Measurements from ENCODE around the gene PRKAR1A.

PRKAR1A gene

DNA sequence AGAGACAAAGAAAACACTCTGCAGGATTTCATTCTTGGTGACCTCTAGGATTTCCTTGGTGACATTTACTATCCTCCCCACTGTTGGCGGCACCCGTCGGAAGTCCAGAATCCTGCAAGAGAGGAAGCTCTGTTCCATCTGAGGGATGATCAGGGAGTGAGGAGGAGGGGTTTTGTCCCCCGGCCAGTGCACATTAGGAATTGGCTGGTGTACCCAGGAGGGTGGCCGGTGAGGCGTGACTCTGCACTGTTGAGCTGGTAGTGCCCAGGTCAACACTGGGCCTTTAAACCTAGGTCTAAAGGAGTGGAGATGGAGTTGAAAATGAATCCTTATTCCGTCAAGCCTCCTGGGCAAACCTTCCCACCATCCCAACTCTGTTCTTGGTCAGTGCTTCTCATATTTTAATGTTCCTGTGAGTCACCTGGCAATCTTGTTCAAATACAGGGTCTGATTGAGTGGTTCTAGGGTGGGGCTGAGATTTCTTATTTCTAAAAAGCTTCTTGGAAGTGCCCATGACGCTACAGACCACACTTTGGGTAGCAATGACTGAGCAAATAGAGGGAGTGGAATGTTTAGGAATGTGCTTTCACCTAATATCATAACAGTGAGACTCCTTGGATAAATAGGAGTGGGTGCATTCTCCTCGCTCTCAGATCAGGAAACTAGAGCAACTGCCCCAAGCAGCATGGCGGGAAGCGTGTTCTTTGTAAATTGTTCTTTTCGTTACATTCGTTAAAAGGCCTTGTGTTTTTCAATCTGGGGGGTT is 30.7 kb downstream of the PRKAR1A start:
- no peak for DNase-seq (ENCODE audit: low spot score)

DNA sequence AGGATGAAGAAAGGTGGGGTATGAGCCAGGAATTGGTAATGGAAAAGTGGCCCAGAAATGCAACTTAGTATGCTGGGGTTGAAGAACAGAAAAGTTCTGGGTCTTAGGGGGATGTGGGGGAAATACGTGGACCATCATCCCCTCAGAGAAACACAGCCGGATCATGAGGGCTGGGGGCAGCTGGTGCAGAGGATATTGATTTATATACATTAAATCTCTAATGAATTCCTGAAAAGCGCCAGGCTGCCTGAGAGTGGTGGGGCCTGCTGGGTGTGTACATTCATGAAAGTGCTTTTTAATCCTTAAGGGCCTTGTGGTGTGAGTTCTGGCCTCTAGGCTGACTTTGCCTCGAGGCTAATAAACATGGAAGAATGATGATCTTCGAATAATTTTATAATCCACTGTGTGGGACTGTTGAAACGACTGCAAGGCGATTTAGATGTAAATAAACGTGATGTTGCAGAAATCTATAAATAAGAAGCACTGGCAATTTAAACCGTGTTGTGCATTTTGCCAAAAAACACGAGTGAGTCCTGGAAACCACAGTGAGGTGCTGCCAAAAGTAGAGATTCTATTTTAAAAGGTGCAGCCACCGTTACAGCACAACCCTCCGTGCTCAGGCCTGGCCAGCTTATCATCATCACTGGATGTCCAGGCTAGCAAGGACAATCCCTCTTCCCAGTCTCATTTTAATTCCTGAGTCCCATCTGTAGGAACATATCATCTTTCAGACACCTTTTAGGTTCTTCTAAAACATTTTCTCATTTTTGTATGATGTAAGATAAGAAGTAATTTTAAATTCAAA is 32.1 kb downstream of the PRKAR1A start:
- DNase-seq (ENCODE audit: low spot score), result no peak

DNA sequence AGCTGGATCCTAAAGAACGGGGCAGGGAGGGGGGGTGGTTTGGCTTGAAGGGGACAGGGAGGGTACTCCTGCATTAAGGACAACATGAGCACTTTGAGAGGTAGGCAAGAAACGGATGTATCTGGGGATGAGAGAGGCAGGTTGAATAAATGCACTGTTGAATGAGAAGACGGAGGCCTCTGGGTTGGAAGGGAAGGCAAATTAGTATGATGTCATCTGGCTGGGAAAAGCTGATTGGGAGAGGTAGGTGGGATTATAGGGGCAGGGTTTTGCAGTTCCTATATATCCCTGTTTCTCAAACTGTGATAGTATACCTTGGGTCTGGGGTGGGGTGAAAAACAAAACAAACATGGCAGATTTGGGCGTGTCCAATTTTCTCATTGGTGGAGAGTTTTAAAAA is 44.3 kb downstream of the PRKAR1A start:
- no peak for DNase-seq (ENCODE audit: low spot score)

DNA sequence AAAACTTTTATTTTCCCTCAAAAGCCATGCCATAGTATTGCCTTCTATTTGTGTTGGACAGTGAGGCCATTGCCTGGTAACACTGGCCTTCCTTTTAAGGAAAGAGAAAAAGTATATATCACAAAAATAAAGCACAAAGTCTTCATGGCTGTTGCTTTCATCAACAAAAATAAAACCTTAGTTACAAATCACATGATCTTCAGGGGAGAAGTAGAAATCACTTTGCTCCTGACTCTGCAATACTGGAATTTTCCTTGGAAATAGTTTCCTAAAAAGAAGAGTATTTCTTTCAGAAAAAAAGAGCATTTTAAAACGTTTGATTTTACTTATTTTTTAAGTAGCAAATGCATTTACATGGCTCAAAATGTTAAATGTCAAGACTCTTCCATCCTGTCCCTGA is 47.1 kb downstream of the PRKAR1A start:
- no peak for DNase-seq (ENCODE audit: low spot score)

DNA sequence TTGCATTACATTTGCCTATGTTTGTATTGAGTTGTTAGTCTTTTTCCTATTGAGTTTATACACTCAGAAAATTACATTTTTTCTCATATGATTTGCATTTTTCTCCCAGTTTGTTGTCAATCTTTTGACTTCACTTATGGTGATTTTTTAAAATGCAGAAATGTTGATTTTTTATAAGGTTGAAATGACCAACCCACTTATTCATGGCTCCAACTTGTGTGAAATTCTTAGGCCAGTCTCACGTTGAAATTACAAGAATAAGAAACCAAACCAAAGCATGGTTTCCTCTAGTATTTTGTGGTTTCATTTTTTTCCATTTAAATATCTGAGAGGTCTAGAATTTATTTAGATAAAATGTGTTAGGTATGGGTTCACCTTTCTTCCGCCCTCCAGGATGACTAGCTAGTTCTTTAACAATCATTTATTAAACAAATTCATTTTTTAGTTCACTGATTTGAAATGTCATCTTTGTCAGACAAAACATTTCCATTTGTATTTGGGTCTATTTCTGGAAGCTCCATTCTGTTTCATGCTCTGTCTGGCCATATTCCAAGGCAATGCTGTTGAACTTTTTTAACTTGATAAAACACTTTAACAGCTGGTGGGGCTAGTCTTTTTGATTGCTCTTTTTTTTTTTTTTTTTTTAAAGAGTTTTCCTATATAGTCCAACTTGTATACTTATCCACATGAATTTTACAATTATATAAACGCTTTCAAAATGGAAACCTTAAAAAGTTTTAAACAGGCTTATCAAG is 48.9 kb downstream of the PRKAR1A start:
- no peak for DNase-seq (ENCODE audit: low spot score)

DNA sequence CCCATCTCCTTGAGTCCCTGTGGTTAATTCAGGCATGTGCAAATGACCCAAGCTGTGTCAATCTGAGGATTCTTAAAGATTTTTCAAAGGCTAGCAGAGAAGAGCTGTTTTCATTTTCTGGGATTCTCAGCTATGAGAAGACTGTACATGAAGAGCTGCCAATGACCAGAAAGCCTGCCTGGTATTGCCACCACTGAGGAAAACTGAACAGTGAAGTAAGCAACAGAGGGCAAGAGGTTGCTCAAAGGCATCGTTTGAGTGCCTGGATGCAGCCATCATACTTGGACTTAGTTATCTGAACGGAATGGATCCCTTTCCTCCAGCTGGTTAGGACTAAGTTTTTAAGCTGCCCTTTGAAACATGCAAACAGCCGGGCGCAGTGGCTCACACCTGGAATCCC is 50.5 kb downstream of the PRKAR1A start:
- DNase-seq (ENCODE audit: low spot score), result no peak

DNA sequence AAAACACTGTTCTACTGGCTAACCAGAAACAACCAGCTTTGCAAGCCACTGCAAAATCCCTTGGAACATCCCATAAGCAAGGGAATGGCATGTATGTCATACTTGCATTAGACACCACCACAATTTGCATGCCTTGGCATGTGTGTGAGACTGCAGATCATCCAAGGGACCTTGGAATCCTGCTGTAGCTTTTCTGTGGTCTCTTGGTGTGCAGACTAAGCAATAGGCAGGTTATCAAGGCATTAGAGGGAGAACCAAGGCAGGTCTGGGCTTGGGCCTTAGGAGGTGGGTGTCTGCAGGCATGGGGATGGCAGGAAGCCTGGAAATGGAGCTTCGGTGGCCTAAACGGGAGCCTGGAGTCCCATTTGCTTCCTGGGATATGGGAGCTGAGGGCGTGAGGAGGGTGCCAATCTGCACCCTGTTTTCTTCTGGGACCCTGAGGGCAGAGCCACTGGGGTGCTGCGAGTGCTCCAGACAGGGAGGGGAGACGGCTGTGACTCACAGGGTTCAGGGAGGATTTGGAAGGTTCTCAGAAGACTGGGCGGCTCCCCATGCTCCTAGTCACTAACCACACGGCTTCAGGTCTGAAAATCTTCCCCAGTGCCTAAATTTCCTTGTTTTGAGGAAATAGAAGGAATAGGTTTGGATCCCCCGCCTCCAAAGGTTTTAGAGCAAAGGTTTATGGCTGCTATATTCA is 52.3 kb downstream of the PRKAR1A start:
- DNase-seq (ENCODE audit: low spot score), result no peak

DNA sequence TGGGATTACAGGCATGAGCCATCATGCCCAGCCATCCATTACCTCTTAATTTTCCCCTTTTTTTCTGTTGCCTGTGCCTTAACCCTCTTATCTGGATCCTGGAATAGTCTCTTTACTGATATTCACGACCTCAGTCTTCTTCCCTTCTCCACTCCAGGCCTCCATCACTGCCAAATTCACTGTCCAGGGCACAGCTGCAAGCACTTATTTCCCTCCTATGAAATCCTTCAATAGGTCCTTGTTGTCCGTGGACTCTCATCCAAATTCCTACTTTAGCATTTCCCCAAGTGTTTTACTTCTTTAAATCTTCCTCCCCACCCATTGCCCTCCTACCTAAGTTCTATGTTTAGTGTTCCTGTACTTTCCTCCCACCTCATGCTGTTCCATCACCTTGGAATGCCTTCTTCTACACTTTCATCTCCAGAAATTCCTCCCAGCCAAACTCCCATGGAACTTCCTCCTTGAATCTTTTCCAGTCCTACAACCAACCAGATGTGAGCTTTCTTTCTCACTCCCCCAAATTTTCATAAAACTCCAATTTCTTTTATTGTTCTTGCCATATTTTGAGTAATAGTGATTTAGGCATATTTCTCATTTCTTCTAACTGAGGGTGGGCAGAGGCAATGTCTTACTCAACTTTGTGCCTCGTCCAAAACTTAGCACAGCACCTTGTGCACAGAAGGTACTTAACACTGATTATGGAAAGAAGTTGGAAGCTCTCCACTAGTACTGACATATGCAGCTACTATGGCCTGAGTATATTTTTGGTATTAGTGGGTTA is 53.6 kb downstream of the PRKAR1A start:
- DNase-seq (ENCODE audit: low spot score), result no peak

DNA sequence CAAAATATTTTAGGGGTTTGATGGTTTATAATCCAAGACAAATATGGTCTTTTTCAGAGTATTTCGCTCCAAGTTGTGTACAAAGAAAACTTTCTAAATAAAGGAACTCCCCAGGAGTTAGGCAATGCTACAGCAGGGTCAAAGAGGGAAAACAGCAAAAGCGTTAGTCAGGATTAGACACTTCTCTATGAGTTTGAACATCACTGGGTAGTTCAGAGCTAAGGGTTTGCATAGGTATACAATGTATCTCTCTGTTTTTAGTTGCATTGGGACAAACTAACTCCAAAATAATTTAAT is 54.2 kb downstream of the PRKAR1A start:
- no peak for DNase-seq (ENCODE audit: low spot score)

DNA sequence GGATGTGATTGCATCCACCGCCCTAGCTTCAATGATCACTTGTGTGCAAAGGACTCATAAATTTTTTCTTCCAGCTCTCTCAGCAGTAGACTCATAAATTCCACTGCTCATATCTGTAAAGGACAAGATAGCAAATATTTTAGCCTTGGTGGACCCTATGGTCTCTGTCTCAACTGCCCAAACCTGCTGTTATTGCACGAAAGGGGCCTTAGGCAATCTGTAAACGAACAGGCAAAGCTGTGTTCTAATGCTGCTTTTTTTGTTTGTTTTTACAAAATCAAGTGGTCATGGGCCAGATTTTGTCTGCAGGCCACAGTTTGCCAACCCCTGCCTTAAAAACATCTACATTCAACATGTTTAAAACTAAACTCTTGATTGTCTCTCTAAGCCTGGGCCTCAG is 54.8 kb downstream of the PRKAR1A start:
- peak; percentile 25 for DNase-seq (ENCODE audit: low spot score)

DNA sequence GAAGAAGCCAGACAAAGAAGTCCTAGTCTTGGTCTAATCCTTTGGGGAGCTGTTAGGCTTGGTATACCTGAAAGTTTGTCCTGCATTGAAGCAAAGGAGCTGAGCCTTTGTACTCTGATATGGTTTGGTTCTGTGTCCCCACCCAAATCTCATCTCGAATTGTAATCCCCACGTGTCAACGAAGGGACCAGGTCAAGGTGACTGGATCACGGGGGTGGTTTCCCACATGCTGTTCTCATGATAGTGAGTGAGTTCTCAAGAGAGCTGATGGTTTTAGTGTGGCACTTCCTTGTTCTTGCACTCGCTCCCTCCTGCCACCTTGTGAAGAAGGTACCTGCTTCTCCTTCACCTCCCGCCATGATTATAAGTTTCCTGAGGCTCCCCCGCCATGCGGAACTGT is 55.4 kb downstream of the PRKAR1A start:
- DNase-seq (ENCODE audit: low spot score), result no peak

DNA sequence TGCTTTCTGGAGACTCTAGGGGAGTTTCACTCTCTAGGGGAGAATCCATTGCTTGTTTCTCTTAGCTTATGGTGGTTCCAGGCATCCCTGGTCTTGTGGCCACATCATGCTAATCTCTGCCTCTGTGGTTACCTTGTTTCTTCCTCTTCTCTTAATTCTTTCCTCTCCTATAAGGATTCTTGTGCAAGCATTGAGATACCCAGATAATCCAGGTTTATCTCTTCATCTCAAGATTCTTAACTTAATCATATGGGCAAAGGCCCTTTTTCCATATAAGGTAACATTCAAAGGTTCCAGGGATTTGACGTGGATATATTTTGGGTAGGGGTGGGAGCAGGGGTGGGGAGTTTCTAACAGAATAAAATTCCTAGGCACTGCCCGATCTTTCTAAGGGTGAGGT is 56.4 kb downstream of the PRKAR1A start:
- no peak for DNase-seq (ENCODE audit: low spot score)

DNA sequence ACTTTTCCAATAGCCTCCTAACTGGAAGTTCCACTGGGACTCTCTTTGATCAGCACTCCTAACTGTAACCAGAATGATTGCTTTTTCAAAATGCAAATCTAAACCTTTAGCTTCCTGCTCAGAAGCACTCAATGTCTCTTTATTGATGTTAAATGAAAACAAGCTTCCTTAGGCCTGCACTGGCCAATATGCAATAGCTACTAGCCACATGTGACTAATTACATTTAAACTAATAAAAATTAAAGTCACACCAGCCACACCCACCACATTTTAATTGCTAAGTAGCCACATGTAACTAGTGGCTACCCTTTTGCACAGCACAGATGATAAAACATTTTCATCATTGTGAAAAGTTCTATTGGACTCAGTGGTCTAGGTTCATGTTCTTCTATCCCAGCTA is 57.1 kb downstream of the PRKAR1A start:
- no peak for DNase-seq (ENCODE audit: low spot score)

DNA sequence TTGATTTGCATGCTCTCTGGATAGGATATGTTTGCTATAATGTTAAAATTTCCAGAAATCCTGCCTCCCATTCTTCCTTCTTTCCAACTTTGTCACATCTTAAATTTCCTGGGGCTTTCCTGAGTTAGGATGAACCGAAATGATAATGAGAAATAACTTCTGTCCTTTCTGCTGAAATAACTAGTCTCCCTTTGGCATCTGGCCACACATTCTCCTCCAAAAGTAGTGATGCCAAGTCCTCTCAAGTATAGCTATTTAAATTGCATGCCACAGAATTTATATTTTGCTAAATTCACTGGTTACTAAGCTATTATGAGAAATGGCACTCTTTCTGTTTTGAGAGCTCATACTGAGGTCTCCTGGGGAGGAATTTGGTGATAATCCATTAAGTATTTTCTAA is 58.3 kb downstream of the PRKAR1A start:
- DNase-seq (ENCODE audit: low spot score), result no peak

DNA sequence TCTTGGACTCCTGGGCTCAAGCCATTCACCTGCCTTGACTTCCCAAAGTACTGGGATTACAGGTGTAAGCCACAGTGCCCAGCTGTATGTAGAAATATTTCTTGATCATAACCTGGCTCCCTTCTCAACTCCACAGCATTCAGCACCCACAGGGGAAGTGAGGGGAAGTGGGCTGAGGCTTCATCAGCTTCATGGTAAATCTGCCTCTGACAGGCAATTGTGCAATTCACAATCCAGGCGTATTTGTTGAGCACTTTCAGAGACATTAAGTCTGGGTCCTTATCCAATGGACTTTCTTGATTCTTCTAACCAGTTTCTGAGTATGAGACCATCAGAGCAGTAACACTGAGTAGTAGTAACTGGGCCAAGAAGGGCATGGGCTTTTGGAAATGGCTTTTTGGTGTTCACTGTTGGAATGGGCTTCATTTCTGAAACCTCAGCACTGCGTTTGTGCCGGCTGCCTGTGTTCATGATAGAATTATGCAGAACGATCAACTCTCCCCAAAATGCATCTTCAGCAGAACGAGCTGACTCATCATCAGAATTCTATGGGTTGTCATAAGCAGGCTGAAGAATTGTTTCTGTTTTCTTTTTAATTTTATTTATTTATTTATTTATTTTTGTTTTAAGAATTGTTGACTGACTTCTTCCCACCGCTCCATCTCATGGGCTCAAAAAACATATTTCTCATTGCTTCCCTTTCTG is 60.1 kb downstream of the PRKAR1A start:
- no peak for DNase-seq (ENCODE audit: low spot score)

DNA sequence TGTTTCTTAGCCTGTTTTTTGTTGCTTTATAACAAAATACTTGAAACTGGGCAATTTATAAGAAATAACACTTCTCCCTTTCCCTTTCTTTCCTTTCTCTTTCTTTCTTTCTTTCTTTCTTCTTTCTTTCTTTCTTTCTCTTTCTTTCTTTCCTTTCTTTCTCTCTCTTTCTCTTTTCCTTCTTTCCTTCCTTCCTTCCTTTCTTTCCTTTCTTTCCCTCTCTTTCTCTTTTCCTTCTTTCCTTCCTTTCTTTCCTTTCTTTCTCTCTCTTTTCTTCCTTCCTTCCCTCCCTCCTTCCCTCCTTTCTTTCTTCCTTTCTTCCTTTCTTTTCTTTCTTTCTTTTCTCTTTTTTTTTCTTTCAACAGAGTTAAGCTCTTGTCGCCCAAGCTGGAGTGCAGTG is 61.1 kb downstream of the PRKAR1A start:
- no peak for DNase-seq (ENCODE audit: low spot score)

DNA sequence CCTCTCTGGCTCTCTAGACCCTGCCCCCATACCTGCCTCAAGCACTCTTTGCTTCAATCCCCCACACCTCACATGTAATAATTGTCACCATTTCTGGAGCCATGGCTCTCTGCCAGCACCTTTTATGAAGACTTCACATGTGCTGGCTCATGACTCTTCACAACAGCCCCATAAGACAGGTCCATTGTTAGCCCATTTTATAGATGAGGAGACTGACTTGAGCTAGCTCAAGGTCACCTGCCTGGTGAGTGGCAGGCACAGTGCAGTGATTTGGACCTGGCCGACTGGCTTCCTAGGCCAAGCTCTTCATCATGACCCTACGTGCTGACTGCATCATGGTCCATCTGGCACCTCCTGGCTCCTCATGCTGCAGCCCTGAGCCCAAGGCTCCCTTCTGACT is 63.9 kb downstream of the PRKAR1A start:
- DNase-seq (ENCODE audit: low spot score), result no peak

DNA sequence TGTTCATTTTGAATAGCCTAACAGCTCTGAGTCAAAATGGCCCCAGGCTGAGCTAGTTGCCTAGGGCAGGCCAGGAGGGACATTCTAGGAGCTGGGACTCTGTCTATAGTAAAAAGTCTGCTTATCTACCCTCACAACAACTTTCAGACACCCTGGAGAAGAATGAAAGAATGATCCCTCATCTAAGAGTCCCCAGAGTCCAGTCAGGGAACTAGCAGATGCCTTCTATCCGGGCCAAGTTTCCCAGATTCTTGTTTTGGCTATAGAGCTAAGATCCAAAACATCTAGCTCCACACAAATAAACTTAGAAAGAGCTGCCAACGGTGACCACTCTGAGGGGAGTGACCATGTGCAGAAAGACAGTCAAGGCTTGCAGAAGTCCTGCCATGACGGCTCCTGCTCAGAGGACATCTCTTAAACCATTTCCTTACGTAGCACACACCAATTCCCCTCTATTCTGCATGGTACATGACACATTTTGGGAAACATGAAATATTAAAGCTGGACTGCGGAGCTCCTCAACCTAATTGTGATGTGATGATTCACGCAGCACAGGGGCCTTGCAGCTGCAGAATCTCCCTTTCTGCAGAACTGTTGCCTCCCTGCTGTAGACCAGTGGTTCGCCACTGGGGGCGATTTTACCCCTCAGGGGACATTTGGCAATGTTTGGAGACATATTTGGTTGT is 64.7 kb downstream of the PRKAR1A start:
- no peak for DNase-seq (ENCODE audit: low spot score)

DNA sequence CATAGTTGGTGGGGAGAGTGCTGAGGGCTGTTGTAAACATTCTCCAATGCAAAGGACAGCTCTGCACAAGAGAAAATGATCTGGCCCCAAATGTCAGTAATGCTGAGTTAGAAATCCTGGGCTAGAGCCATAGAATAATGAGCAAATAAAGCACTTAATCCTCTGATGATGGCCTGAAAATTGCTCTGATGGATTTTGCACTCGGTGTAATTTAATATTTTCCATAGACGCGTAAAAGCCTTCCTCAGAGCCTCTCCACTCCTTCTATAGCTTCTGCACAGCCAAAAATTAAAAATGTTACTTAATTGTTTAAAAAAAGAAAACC is 65.2 kb downstream of the PRKAR1A start:
- DNase-seq (ENCODE audit: low spot score), result no peak

DNA sequence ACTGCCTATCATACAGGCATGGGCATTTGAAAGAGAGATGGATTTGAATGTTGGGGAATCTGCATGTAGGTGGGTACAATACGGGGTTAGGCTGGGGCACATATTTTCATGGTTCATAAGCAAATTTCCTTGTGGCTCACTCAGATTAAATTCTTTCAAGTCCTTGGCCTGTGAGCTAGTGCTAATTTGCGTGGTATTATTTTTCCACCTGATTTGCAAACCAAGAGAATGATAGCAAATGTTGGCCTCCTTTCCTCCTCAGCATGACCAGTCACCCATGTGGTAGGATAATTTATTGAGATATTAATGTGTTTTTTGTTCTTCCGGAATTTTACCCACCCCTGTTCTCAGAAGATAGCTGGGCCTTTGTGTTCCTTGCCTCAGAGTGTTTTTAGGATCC is 66.0 kb downstream of the PRKAR1A start:
- DNase-seq (ENCODE audit: low spot score), result no peak
